ACHN (cell line): ENCODE results near the gene SRGAP1.

ENCODE experiments used
- DNase-seq: peaks from one replicate; pipeline ENCODE4 v3.0.0-alpha.2; 2015
- in situ Hi-C: cut with HindIII; loops from 2 replicates; pipeline ENCODE4 v1.10.0; 2017; ENCODE audit warnings: low sequenced_read_pairs, low pct_ligation_motif_present, low pct_unique_long_range_greater_than_20kb

The SRGAP1 gene

DNA sequence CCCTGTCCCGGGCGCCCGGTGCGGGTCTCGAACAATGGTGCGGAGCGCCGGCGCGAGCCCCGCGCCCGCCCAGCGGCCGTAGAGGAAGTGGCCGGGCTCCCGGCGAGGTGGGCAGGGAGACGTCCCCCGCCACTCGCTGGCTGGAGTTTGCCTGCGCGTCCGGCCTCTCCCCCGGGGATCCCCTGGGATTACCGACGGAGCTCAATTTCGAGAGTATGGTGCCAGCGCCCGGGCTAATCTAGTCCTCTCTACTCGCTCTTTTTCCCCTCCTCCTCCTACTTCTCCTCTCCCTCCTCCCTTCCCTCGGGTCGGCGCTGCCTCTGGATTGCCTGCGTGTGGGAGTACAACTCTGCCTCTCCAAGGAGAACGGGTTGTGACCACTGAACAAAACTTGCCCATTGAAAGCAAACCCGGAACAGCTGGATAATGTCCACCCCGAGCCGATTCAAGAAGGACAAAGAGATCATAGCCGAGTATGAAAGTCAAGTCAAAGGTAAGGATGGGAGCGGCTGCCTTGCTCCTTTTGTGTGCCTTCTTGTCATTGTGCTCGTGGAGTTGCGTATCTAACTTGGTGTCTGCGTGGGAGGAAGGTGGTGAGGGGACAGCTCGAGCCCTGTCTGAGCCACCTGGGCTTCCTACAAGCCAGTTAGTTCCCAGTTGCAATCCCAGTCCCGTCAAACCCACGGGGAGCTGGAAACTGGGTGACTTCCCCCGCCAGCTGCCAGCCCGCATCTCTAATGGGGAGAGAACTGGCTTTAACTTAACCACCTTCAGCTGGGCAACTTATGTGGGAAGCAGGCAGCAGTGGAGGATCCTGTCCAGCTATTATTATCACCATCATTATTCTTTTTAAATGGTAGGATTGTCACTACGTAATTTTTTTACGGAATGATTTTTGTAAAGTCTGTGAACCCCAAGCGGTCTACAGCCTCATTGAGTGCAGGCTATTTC lies at the start of gene SRGAP1:
TSS of gene SRGAP1 (plus strand) at position 310 of the 951 bp plus-strand sequence. CDS start at position 427, 117 bp downstream.
- peak; percentile 68 for DNase-seq
- in situ Hi-C loops: no loop called here

DNA sequence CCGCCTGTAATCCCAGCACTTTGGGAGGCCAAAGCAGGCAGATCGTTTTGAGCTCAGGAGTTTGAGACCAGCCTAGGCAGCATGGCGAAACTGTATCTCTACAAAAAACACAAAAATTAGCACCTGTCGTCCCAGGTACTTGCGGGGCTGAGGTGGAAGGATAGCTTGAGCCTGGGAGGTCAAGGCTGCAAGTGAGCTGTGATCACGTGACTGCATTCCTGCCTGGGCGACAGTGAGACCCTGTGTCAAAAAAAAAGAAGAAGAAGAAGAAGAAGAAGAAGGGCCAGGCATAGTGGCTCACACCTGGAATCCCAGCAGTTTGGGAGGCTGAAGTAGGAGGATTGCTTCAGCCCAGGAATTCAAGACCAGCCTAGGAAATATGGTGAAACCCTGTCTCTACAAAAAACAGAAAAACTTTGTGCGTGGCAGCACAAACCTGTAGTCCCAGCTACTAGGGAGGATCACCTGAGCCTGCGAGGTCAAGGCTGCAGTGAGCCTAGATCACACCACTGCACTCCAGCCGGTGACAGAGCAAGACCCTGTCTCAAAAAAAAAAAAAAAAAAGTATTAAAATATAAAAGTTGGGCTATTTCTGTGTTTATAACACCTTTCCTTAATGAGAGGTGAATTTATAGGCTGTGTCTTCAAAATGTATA lies 49.3 kb upstream of the SRGAP1 start:
- DNase-seq: no peak
- in situ Hi-C loops: no loop called here

DNA sequence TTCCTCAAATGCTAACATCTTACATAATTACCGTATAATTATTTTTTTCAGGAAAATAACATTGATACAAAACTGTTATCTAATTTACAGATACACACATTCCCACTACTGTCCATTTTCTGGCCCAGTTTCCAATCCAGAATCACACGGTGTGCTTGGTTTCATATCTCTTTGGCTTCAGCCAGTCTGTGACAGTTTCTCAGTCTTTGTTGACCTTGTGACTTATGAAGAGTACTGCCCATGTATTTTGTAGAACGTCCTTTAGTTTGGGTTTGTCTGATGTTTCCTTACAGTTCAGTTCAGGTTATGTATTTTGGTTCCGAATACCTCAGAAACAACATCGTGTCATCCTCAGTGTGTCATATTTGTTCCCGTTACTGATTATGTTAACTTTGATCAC lies 48.6 kb upstream of the SRGAP1 start:
- in situ Hi-C loops: no loop called here
- DNase-seq: no peak

DNA sequence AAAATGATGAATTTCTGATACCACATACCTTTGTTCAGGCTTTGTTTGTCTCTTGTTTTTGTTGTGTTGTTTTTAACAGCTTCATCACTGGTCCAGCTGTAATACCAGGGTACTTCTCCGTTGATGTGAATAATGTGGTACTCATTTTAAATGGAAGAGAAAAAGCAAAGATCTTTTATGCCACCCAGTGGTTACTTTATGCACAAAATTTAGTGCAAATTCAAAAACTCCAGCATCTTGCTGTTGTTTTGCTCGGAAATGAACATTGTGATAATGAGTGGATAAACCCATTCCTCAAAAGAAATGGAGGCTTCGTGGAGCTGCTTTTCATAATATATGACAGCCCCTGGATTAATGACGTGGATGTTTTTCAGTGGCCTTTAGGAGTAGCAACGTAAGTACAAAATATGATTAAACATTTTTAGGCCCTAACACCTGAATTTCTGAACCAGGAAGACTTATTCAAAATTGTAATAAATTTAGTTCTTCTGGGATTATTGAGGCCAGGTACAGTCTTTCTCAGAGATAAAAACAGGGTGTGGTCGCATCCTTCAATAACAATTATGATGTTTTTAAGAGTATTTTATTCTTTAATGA lies 42.4 kb upstream of the SRGAP1 start:
- in situ Hi-C loops: loop anchor here (25.0 kb wide), 1 partner anchor 460 kb away; no protein-coding TSS in a partner anchor
- peak; percentile 65 for DNase-seq

DNA sequence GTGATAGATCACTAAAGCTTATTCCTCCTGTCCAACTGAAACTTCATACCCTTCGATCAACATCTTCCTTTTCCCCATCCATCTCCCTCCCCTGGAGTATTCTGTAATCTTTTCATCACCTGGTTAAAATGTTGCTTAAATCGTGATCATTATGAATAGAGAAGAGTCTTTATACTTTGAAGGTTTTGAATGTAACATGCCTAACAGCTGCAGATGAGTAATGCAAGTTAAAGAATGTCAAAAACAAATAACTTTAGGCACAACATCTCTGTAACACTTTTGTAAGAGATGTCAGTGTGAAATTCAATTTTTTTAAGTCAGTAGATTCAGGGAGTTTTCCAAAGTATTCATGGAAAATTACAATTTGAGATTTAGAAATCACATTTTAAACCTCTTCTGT lies 39.8 kb upstream of the SRGAP1 start:
- in situ Hi-C loops: loop anchor here (25.0 kb wide), 1 partner anchor 458 kb away; no protein-coding TSS in a partner anchor
- no peak for DNase-seq

DNA sequence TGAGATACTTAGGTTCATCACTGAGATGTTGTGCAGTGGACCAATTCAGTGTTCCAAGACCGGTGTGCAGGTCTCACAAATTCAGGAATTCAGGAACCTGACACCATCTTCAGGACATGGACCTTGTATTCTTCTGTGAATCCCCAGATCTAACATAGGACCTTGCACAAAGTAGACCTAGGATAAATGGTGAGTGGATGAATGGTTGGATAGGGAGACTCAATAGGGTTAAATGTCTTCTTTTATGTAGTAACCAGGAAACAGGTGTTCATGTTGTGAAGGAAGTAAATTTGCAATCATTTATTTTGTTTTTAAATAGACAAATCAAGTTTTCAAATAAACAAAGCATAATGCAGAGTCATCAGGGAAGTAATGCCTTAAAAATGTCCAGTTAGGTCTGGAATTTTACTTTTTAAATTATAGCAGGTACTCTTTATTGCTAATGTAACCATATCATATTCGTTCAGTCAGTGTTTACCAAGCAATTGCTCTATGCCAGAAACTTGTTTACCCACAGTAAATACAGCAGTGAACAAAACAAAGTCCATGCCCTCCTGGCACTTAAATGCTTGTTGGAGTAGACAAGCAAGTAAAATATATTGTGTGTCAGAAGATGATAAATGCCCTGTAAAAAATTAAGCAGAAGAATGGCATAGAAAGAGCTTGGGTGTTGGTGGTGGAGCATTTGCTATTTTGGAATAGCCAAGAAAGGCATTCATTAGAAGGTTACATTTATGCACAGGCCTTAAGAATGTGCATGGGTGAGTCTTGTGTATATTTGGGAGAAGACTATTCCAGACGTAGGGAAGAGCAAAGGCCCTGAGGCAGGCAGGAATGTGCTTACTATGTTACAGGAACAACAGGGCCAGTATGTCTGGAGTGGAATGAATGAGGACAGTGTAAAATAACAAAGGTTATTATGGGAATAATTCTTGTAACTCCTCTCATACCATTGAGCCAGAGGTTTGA lies 38.5 kb upstream of the SRGAP1 start:
- in situ Hi-C loops: loop anchor here (25.0 kb wide), 1 partner anchor 456 kb away; no protein-coding TSS in a partner anchor
- DNase-seq: no peak

DNA sequence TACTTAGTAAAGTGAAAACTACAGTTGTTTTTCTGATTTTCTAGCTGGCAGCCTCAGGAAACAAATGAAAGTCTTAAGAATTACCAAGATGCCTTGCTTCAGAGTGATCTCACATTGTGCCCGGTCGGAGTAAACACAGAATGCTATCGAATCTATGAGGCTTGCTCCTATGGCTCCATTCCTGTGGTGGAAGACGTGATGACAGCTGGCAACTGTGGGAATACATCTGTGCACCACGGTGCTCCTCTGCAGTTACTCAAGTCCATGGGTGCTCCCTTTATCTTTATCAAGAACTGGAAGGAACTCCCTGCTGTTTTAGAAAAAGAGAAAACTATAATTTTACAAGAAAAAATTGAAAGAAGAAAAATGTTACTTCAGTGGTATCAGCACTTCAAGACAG lies 35.9 kb upstream of the SRGAP1 start:
- in situ Hi-C loops: loop anchor here (25.0 kb wide), 1 partner anchor 454 kb away; no protein-coding TSS in a partner anchor
- no peak for DNase-seq

DNA sequence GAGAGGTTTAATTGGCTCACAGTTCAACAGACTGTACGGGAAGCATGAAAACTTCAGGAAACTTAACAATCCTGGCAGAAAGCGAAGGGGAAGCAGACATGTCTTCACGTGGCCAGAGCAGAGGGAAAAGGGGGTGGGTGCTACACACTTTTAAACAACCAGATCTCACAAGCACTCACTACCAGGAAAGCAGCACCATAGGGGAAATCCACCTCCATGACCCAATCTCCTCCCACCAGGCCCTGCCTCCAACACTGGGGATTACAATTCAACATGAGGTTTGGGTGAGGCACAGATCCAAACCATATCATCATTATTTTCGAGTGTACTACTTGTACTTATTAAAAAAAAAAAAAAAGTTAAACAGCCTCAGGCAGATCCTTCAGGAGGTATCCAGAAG lies 34.9 kb upstream of the SRGAP1 start:
- in situ Hi-C loops: loop anchor here (25.0 kb wide), 1 partner anchor 453 kb away; no protein-coding TSS in a partner anchor
- DNase-seq: no peak

DNA sequence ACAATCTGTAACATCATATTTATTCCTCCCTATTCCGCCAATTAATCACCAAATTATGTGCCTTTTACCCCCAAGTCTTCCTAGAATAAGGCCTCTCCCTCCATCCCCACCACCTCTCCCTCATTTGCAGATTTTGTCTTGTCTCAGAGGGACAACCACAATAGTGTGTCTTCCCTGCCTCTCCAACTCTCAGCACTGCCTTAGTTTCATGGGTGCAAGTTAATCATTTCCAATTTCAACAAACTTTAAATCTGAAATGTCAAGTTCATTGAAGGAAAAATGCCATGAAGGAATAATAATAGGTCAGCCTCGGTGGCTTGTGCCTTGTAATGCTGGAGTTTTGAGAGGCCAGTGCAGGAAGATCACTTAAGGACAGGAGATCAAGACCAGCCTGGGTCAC lies 33.2 kb upstream of the SRGAP1 start:
- no peak for DNase-seq
- in situ Hi-C loops: loop anchor here (25.0 kb wide), 1 partner anchor 451 kb away; no protein-coding TSS in a partner anchor

DNA sequence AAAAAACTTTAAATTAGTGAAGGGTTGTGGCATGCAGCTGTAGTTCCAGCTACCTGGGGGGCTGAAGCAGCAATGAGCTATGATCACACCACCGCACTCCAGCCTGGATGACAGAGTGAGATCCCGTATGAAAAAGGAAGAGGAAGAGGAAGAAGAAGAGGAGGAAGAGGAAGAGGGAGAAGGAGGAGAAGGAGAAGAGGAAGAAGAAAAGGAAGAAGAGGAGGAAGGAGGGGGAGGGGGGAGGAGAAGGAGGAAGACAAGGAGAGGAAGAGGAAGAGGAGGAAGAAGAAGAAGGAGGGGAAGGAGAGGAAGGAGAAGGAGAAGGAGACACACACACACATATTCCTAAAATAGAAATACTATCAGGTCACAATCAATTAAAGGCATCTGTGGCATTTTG lies 32.7 kb upstream of the SRGAP1 start:
- DNase-seq: no peak
- in situ Hi-C loops: loop anchor here (25.0 kb wide), 1 partner anchor 451 kb away; no protein-coding TSS in a partner anchor

DNA sequence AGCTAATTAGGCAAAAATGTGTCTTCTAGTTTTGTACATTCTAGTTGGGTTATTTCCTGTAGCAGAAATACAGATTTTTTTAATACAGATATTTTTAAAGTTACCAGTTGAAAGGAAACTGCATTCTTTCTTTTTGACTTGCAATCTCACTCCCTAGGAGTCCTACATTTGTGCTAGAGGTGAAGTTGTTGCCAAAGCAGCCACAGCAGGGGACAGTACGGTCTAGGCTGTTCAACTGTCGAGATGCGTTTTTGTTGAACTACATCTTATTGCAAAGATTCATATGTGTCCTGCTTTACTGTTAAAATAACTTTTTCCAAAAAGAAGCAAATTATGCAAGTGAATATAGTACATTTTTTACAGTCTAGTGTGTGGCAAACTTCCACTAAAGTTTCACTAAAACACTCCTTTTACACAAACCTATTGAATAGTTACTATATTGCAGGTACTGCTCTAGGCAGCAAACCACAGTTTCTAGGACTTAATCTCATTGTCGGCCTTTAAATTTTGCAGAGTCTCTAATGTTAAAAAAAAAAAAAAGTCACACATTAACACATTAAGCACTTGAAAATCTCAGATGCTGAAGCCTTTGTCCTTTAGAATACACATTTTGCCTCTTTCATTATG lies 30.2 kb upstream of the SRGAP1 start:
- in situ Hi-C loops: loop anchor here (25.0 kb wide), 1 partner anchor 448 kb away; no protein-coding TSS in a partner anchor
- DNase-seq: no peak

DNA sequence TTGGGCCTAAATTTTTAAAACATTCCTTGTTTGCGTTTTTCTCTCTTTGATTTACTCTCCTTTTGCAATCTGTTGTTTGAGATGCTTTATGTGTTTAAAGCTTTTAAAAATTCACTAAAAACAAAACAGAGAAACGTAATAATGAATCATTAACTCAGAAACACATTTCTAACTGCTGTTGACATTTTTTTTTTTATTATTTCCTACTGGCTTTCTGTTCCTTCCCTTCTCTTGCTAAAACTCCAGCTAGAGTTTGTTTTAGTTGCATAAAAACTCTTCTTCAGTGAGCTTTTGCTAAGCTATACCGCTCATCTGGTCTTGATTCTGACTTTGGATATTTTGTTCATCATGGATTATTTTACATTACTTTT lies 29.0 kb upstream of the SRGAP1 start:
- in situ Hi-C loops: loop anchor here (25.0 kb wide), 1 partner anchor 447 kb away; no protein-coding TSS in a partner anchor

DNA sequence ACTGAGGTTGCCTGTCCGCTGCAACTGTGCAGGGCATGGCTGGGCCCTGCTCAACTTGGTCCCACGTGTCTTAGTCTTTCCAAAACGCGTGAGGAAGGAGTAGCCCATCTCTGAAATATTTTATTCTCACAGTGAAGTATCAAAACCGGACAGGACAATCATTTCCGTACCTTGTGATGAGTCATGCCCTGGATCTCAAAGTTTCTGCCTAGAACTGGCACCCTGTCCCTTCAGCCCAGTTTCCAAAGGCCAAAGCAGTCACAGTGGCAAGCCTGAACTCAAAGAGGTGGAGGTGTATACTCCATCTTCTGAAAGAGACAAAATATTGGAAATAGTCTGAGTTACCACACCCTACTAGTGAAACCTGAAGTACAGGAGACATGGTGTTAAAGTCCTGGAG lies 28.5 kb upstream of the SRGAP1 start:
- in situ Hi-C loops: loop anchor here (25.0 kb wide), 1 partner anchor 446 kb away; no protein-coding TSS in a partner anchor
- no peak for DNase-seq

More for the DNA sequence above, 29.0 kb upstream of the SRGAP1 start:
- no peak for DNase-seq

DNA sequence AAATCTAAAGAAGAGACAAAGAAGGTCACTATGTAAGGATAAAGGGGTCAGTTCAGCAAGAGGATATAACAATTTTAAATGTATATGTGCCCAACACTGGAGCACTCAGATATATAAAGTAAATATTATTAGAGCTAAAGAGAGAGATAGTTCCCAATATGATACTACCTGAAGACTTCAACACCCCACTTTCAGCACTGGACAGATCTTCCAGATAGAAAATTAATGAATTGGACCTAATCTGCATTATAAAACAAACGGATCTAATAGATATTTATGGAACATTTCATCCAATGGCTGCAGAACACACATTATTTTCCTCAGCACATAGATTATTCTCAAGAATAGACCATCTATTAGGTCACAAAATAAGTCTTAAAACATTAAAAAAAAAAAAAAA lies 24.1 kb upstream of the SRGAP1 start:
- no peak for DNase-seq
- in situ Hi-C loops: loop anchor here (25.0 kb wide), 1 partner anchor 442 kb away; no protein-coding TSS in a partner anchor

DNA sequence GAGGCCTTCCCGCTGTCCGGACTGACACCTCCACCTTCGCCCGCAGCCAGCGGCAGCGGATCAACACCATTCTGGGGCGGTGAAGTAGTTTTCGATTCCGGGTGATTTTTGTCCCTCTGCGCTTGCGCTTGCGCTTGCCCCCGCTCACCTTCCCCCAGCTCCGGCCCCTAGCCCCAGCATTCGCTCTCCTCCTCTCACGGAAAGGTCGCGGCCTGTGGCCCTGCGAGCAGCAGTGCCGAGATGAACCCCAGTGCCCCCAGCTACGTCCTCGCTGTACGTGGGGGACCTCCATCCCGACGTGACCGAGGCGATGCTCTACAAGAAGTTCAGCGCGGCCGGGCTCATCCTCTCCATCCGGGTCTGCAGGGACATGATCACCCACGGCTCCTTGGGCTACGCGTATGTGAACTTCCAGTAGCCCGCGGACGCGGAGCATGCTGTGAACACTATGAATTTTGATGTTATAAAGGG lies 22.7 kb upstream of the SRGAP1 start:
- in situ Hi-C loops: loop anchor here (25.0 kb wide), 1 partner anchor 440 kb away; no protein-coding TSS in a partner anchor
- no peak for DNase-seq

DNA sequence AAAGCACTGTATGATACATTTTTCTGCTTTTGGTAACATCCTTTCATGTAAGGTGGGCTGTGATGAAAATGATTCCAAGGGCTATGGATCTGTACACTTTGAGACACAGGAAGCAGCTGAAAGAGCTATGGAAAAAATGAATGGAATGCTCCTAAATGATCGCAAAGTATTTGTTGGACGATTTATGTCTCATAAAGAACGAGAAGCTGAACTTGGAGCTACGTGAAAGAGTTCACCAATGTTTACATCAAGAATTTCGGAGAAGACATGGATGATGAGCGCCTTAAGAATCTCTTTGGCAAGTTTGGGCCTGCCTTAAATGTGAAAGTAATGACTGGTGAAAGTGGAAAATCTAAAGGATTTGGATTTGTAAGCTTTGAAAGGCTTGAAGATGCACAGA lies 22.1 kb upstream of the SRGAP1 start:
- in situ Hi-C loops: loop anchor here (25.0 kb wide), 1 partner anchor 440 kb away; no protein-coding TSS in a partner anchor

DNA sequence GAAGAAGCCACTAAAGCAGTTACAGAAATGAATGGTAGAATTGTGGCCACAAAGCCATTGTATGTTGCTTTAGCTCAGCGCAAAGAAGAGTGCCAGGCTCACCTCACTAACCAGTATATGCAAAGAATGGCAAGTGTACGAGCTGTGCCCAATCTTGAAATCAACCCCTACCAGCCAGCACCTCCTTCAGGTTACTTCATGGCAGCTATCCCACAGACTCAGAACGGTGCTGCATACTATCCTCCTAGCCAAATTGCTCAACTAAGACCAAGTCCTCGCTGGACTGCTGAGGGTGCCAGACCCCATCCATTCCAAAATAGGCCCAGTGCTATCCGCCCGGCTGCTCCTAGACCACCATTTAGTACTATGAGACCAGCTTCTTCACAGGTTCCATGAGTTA lies 21.5 kb upstream of the SRGAP1 start:
- in situ Hi-C loops: loop anchor here (25.0 kb wide), 1 partner anchor 439 kb away; no protein-coding TSS in a partner anchor
- DNase-seq: no peak

More for the DNA sequence above, 22.1 kb upstream of the SRGAP1 start:
- no peak for DNase-seq
